HG03354 (cell line): Measurements from ENCODE around the gene MMP17.

ENCODE experiments used
- ATAC-seq: cut with Tn5 transposase; IDR thresholded peaks from one replicate; pipeline ENCODE4 v1.9.1; 2021; ENCODE audit warnings: mild to moderate bottlenecking; ENCODE audit not compliant: unreplicated experiment, poor library complexity, severe bottlenecking

The MMP17 gene

DNA sequence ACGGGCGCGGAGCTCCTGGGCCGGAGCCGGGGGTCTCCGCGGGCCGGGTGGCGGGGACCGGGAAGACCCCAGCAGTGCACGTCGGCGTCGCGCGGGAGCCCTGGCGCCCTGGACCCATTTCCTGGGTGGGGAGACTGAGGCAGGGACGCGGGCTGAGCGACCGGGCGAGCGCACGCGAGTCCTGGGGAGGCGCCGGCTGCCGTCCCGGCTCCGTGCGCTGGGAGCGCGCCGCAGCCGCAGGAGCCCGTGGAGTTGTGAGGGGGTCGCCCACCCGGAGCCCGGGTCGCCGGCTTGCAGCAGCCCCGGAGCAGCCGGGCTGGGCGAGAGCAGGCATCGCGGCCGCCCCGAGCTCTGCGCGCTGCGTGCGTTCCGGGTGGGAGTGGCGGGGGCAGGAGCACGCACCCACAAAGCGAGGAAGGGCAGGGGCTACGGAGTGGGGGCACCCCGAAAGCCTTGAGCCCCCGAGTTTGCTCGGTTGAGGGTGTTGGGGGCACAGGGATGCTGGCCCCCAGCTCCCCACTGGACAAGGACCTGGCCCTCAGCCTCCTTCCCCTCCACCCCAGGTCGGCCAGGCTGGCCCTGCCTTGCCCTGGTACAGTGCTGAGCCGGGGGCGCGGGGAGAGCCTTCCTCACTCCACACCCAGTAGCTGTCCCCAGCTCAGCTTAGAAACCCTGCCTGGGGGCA, 620 bp downstream of the MMP17 start:
- no peak for ATAC-seq

DNA sequence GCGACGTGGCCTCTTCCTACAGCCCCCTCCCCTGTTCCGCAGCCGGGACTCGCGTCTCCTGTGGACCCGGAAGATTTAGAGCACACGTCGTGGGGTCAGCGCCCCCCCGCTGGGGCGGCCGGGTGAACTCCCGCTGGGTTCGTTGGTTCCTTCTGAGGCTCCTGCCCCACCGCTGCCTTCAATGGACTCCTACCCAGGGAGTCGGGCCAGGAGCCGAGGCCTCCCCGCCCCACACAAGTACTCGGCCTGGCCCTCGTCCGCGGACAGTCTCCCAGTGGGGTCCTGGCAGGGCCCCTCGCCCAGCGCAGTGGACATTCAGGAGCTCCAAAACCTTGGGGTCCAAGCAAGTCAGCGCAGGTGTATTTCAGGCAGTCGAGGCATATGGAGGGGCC, 1.2 kb downstream of the MMP17 start:
- ATAC-seq: no peak

GRCh38 chr12:131829791-131830334, 1.7 kb downstream of the MMP17 start:
- no peak for ATAC-seq

DNA sequence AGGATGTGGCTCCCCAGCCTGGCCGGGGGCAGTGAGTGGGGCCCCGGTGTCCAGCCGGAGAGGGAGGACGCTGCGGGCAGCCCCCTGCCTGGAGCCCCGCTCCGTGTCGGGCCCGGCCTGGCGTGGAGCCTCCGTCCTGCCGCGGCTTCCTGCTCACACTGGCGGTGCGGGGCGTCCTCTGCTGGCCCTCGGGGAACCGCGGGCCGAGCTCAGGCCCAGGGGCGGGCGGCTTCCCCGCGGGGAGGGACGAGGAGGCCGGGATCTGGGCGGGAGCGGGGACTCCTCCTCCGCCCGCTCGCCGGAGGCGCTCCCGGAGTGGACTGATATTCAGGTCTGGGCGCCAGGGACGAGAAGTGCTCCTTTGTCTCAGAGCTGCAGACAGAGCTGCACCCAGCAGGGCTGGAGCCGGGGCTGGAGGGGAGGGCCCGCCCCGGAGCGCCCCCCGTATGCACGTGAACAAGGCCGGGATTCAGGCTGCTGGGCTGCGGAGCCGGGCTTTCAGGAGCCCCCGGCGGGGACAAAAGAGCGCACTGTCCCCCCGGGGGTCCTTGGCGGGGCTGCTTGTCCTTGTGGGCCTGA, 2.2 kb downstream of the MMP17 start:
- ATAC-seq: no peak

- ATAC-seq: no peak
Measured at GRCh38 chr12:131830914-131831571, 2.9 kb downstream of the MMP17 start.

- ATAC-seq: no peak
Measured at GRCh38 chr12:131831635-131832041, 3.4 kb downstream of the MMP17 start.

DNA sequence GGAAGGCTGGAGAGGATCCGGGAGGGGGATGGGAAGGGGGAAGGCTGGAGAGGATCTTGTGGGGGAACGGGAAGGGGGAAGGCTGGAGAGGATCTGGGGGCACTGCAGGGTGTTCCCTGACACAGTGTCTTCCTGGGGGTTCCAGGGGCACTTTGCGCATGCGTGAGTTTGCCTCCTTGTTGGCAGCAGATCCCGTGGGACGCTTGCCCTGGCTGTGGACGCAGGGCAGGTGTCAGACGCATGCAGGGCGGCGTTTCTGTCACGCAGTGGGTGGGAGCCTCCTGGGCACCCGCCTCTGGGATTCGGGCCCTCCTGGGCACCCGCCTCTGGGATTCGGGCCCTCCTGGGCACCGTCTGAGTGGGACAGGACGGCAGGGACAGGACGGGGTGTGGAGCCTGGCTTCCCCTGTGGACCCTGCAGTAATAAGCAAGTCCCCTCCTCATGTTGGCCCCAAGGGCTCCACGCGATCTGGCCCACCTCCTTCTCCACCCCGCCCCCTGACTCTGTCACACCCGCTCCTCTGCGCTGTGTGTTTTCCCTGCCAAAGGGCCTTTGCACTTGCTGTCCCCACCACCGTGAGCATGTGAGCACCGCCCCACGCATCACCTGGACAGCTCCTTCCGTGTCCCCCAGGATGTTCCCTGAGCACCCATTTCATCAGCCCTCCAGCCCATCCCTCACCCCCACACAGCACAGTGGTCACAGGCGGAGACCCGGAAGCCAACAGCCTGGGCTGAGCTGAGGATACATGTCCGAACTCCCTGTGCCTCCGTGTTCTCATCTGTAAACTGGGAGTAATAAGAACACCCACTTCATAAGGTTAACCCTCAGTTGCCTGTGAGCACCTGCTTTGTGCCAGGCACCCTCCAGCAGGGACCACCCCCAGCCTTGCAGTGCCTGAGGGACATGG, 4.4 kb downstream of the MMP17 start:
- ATAC-seq: no peak

DNA sequence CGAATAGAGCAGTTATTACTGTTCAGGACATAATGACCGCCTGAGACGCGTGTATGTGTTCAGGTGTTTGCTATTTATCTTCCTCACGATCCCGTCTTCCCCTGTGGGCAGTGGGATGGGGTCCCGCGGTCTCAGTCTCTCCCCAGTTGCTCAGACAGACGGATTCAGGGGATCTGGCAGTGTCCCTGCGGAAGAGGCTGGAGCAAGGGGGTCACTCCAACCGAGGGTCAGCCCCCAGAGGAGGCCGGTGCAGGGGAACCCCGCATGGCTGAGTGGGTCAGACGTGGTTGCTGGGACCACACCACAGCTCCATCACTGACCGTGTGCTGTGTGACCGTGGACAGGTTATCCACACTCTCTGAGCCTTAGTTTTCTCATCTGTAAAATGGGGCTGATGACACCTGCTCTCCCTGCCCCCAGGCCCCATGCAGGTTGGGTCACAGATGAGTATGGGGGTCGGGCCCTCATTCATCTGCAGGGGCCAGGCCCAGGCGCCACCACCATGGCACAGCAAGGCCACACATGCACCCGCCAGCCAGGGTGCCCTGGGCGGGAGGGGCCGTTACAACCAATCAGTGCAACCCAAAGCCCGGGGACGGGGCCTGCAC, 5.2 kb downstream of the MMP17 start:
- ATAC-seq: no peak

DNA sequence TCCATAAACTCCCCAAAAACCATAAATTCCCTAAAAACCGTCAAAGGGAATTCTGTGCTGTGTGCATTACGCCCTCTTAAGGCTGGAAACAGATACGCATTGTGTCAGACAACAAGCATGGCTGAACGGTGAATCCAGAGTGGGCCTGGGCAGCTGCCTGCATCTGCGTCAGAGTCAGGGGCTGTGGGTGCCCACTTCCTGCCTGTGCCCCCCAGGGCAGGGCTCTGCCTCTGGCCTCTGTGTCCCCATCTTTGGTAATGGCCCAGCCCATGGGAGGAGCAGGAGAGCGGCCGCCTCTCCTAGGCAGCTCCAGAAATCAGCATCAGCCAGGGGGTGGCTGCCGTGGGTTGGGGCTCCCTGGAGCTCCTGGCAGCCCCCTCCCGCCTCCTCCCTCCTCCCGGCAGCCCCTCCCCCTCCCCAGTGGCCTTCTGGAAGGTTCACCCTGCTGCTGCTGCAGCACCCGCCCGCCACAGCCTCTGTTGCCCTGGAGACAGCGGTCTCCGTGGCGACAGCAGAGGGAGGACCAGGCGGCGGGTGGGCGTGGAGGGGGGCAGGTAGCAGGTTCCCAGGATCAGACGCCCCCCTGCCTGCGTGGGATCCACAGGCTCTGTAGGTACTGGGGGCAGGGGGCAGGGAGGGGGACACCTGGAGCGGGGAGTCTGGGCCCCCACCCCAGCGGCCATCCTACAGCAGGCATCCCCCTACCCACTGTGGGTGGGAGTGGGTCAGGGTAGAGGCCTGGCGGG, 5.9 kb downstream of the MMP17 start:
- ATAC-seq: no peak

- no peak for ATAC-seq
Measured at GRCh38 chr12:131834798-131835615, 6.8 kb downstream of the MMP17 start.

DNA sequence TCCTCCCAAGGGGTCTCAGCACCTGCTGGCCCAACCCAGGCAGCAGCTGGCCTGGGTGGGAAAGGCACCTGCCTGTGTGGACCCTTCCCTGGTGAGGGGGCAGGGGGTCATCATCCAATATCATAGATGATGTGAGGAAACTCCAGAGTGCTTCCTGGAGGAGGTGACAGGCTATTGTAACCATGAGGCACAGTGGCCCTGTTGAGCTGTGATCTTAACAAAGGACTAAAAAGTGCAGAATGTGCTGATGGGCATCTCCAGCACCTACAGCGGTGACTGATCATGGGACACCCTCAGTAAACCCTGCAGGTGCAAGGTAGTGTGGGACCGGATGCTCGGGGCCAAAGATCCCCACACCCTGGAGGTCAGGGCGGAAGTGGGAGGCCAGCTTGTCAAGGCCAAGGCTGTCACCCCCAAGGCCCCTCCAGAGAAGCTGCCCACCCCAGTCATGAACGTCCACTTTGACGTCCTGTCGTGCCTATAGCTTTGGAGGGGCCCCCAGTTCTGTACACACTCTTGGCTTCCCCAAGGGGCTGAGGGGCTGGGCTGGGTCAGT, 7.5 kb downstream of the MMP17 start:
- ATAC-seq: no peak

DNA sequence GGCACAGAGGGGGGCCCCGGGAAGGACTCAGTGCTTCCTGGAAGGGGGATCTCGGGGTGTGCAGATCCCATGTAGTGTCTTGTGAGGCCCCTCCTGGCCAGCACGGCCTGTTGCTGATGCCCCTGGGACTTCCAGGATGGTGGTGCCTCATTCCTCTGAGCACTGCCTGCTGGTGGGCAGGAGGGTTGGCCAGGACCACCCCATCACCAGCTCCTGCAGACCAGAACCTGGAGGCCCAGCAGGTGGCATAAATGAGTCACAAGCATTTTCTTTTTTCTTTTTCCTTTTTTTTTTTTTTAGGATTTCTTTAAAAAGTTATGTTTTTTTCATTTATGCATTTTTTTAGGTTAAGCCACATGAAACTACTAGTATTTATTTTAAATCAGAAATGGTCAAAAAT, 8.0 kb downstream of the MMP17 start:
- ATAC-seq: no peak

DNA sequence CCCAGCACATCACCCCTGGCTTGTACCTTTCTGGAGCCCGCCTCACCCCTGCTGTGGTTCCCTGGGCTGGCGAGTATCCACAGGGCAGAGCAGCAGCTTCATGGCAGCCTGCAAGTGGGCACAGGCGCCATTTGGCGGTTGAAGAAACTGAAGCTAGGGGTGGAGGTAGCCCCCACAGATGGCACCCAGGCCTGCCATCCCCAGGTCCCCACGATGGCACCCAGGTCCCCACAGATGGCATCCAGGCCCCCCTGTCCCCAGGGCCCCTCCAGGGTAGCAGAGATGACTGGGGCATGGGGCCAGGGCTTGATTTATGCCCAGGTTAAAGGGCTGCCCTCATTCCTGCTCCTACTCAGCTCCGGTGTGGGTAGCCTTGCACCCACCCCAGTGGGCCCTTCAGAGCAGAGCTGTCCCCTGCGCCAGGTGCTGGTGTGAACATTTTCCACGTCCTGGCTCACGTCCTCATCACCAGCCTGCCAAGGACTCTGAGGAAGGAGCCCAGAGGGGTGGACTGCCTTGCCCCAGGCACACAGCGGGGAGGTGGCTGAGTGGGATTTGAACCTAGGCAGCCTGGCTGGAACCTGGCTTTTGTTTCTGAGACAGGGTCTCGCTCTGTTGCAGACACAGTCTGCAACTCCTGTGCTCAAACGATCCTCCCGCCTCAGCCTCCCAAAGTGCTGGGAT, 8.7 kb downstream of the MMP17 start:
- no peak for ATAC-seq

DNA sequence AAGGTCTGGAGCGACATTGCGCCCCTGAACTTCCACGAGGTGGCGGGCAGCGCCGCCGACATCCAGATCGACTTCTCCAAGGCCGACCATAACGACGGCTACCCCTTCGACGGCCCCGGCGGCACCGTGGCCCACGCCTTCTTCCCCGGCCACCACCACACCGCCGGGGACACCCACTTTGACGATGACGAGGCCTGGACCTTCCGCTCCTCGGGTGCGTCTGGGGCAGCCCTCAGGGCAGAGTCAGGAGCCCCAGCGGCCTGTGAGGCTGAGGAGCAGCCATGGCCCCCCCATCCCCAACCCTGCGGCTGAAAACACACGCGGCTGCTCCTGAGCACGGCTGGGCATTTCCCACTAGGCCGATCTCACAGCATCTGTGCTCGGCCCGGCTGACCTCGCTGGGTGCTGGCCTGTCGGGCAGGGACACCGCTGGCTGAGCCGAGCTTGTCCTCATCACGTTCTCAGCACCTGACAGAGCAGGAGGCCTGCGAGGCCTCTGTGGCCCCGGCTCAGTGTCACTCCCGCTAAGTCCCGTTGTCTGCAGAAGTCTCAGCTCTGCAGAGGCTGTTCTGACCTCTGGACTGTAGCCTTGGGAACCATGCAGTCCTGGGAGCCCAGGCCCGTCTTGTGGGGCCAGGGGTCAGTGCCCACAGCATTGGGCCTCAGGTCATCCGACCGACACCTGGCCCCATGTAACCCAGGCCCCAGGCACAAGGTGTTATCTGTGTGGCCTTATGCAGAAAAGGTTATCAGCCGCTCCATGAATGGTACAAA, 12.6 kb downstream of the MMP17 start:
- no peak for ATAC-seq

DNA sequence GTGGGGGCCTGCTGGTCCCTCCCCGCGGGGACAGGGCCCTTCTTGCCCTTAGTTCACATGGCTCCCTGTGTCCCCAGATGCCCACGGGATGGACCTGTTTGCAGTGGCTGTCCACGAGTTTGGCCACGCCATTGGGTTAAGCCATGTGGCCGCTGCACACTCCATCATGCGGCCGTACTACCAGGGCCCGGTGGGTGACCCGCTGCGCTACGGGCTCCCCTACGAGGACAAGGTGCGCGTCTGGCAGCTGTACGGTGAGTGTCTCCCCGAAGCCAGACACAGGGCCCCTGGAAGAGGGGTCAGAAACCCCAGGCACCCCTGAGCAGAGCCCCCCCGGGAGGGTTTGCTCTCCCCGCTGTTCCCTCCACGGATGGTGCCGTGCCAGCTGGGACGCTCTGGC, 13.4 kb downstream of the MMP17 start:
- no peak for ATAC-seq

DNA sequence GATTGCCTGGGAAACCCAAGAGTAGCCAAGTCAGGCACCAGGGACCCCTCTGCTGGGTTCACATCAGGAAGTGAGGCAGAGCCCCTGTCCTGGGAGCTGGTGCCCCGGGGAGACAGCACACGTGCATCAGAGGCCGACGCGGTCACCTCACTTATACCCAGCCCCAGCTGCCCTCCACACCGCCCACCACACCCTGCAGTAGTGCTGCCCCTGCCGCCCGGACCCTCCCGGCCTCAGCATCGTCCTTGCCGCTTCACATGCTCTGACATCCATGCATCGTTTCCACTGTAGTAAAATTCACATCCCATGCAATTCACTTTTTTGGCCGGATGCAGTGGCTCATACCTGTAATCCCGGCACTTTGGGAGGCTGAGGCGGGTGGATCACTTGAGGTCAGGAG, 14.0 kb downstream of the MMP17 start:
- ATAC-seq: no peak

DNA sequence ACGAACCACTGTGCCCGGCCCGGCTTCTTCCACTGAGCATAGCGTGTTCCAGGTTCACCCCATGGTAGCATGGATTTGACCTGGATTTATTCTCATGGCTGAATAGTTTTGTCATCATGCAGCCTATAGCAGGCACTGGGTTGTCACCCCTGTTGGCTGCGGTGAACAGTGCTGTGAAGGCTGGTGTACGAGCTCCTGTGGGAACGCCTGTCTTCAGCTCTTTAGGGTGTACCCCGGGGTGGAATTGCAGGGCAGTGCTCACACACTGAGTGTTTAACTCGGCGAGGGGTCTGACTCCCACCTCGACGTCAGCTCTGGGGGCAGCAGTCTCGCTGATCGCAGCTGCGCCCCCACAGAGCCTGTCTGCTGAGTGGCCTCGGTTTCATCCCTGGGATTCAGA, 15.3 kb downstream of the MMP17 start:
- ATAC-seq: no peak
